GM19238 (cell line): ENCODE measurements around the gene ZNF334.
A peak's percentile ranks its signal among the peaks of the same experiment; 100 is the strongest.

Source experiments
- DNase-seq: peaks from one replicate; pipeline ENCODE4 v3.0.0; 2011; ENCODE audit warnings: low spot score; ENCODE audit not compliant: insufficient read length

Gene ZNF334

DNA sequence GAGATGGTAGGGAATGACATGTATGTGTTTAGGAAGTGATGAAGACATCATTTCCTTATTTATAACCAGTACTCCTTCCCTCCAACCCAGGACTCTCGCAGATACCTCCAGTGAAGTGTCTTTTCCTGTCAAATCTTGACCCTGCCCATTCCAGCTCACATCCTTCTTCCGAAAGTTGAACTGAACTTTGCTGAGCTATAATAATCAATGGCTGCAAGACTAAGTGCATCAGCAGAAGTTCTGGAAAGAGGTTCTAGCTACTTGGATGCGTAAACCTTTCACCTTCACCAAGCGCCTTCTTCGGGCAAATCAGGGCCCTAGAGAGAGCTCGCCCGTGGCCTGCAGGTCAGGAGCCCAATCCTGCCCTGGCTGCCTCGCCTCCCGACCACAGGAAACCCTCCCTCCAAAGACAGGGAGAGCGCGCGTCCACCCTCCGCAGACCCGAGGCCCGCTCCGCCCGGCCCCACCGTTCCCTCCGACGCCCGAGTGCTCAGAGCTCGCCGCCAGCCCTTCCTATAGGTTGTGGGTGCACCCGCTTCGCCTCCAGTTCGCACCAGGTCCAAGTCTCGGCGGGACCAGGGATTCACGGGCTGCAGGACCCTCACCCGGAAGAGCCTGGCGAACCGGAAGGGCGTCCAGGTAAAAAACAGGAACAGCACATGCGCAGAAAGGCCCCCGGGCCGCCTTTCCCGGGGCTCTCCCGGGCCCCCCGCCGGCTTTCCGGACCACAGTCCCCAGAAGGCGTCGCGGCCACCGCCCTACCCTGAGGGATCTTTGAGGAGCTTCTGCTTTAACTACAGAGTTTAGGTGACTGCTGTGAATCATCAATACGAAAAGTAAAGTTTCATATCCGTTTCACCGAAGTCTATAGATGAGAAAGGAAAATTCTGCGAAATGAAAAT, at the start of gene ZNF334:
TSS of gene ZNF334 (minus strand) at position 617 of the 902 bp plus-strand sequence. CDS start 1,457 bp downstream, outside the sequence.
- DNase-seq: peak; percentile 56

DNA sequence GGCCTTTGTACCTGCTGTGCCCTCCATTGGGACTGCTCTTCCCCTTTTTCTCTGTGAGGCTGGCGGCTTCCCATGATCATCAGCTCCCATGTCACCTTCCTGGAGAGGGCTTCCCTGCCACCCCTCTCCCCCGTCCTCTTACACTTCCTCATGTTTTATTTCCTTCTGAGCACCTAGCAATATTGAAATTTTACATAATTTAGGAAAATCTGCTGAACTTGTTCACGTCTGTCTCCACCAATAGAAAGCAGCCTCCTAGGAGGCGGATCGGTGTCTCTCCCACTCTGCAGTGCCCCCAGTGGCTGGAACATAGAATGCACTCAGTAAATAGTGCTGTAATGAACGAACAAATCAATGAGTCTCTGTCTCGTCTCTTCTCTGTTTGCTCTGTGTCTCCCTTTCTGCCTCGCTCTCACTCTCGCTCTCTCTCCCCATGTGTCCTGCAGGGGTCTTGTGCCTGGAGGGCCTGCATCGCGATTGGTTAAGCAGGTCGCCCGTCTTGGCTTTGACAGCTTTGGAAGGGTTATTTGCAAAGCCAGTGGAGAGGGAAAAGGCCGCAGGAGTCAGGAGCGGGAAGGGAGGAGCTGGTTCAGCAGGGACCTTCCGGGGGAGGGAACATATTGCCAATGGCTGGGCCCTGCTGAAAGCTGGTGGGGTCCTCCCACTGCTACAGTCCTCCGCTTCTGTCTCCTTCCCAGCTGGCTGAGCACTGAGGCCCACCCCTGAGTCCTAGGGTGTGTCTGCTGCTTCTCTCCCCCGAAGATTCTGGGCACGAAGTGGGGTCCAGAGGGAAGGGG, 49.2 kb upstream of the ZNF334 start:
- DNase-seq: peak; percentile 75

DNA sequence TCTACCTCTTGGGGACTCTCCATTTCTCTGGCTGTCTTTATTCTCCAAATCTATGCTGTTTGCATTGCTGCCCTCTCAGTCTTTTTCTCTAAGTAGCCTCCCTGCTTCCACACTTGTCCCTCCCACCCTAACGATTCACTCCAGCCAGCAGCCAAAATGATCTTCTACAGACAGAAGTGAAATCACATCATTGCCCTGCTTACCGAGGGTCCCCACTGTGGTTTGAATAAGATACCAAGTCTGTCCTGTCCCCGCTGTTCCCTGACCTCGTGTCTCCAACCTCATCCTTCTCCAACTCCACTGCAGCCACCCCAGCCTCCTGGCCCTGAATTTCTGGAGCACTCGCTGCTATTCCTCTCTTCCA, 48.6 kb upstream of the ZNF334 start:
- DNase-seq: no peak

DNA sequence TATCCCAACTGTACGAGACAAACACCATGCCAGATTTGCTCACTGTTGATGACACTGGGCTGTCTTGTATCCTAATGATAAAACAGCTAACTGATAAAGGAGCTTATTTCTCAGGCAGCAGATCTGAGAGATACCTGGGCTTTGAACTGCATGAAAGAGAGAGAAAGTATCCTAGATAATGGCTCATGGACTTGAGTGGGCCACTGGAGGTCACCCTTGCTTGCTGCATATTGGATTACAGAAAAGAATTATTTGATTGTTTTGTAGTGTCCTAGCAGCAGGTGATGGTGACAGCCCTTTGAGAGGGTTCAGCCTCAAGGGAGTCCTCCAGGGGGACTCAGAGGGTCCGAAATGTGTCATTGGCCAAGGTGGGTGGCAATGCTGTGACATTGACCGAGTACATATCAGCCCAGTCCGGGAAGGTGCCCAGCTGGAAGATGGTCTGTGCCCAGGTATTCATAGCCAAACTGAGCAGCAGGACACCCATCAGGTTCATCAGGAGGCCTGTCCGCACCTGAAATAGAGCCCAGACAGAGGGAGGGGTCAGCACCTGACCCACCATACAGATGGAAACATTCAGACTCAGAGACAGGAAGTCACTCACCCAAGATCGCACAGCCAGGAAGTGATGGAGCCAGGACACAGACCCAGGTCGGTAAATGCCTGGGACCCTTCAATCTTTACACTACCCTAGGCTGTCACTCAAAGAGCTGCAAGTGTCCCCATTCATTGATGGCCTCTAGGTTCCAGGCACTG, 46.5 kb upstream of the ZNF334 start:
- no peak for DNase-seq

DNA sequence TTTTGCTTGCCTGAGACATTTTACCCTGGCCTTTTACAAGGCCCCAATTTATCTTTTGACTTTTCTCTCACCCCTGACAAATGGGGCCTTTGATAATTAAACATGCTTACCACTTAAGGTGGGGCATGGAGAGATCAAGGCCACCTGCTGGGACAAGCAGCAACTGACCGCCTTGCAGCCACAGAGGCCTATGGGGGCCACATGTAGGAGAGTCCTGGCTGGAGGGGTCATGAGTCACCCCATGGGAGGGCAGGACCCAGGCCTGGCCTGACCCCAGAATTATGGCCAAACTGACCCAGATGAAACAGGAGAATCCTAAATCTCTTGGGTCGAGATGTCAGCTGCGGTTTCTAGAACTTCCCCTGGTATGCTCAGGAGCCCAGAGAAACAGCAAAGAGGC, 45.6 kb upstream of the ZNF334 start:
- no peak for DNase-seq

DNA sequence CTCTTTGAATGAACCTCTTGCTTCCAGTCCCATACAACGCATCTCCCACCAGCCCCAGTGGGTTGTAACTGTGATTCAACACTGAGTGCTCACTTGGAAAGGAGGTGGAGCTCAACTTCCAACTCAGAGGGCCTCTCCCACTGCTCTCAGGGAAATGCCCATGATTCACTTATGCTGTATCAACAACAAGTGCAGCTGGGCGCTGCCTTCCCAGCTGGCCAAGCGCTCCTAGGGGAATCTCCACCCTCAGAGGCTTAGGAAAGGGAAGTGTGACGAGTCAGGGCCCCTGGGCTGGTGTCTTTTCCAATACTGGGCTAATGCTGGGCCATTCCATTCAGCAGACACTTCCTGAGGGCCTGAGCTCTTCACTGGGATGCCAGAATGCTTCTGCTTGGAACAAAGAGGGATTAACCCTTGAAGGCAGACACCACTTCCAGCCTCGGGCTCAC, 45.2 kb upstream of the ZNF334 start:
- no peak for DNase-seq

DNA sequence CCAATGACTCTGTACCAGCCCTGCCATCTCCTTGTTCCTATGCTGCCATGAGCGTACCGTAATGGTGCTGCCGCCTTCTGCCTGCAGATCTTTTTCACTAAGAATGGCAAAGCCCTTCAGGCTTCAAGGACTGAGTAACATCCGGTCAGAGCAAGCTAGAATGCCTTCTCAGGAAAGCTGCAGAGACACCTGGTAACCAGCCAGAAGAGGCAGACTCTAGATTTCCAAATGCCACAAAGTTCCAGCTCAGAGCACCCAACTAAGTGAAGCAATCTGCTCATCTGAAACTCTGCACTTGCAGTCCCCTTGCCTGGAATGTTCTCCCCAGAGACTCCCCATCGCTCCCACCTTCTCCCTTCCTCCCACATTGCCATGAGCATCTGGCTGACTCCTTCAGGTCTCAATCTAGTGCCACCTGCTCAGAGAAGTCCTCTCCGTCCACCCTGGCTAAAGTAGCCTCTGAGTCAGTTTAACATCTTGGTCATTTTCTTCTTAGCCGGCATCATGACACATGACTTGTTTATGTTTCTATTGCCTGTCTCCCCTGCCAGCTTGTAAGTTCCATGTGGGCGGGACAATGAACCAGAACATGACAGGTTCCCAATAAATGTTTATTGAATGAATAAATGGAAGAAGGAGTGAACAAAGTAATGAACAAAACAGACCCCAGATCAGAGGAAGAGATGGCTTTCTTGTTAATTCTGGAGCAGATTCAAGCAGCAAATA, 44.0 kb upstream of the ZNF334 start:
- no peak for DNase-seq

DNA sequence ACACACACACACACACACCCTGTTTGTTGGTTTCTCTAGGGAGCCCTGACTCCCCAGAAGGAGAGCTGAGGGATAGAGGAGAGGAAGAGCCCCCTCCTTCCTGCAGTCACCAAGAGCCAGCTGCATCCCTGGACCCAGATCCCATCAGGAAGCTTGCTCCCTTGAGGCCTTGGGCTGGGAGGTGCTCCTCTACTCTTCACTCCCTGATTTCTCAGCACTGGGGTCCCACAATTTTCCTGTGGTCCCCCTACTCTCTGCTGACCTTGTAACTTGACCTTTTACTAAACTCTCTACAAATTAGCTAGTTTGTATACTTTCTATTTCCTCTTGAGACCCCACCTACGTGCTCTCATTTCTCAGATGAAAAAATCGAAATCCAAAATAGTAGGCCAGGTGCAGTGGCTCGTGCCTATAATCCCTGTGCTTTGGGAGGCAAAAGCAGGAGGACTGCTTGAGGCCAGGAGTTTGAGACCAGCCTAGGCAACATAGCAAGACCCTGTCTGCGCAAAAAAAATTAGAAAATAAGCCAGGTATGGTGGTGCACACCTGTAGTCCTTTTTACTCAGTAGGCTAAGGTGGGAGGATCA, 42.1 kb upstream of the ZNF334 start:
- no peak for DNase-seq

DNA sequence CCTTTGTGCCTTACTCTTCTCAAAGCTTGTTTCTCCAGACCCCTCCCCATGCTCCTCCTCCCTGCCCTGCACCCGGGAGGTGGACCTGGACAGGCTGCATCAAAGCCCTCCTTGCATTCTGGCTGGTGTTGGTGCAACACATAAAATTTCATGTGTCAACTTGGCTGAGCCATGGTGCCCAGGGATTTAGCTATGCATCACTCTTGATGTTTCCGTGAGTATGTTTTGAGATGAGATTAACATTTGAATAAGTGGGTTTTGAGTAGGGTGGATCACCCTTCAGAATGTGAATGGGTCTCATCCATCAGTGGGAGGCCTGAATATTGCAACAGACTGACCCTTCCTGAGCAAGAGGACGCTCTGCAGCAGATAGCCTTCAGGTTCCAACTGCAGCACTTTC, 41.5 kb upstream of the ZNF334 start:
- no peak for DNase-seq

DNA sequence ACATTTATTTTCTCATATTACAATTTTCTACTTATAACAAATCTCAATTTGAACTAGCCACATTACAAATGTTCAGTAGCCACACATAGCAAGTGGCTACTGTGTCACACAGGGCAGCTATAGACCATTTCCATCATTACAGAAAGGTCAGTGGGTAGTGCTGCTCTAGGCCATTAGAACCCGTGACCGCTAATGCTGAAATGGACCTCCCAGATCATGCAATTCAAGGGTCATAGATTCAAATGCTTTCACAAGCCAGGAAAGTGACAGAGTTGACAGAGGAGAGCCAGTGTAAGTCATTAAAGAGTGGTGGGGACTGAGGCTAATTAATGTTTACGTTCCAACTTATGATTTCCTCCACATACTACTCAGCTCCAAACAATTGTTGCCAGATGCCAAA, 40.6 kb upstream of the ZNF334 start:
- DNase-seq: no peak

DNA sequence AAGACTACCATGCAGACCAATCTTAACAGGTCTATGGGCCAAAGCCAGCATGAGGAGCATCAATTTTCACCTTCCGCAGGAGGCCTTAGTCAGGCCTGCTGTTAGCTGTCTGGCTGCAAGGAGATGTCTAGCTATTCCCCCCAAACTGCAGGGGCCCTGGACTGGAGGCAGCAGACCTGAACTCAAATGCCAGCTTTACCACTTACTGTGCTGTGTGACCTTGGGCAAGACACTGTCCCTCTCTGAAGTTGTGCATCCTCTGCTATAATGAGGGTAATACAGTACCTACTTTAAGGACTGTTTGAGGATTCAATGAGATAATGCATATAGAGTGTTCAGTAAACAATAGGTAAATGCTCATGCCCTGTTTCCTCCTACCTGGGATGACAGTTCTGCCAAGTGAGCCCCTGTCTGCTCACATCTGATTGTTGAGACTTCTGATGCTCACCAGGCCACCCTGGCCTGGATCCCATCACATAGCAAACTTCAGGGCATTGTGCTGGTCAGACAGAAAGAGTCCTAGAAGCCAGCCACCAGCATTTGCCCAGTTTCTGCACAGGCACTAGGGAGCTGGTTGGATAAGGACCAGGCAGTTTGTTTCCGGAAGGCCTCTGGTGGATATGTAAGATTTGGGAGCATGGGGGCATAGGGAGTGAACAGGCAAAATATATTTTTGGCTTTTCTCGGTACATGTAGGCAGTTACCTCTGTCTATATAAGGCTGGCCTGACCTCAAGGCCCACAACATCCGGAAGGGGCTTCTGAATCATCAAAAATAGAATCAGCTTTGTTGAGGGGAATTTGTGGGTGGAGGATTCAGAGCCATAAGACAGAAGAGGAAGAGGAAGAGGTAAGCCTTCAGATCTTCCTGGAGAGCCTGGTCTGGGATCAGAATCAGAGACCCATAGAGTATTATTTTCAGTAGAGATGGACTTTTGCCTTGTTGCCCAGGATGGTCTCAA, 39.4 kb upstream of the ZNF334 start:
- peak; percentile 53 for DNase-seq

DNA sequence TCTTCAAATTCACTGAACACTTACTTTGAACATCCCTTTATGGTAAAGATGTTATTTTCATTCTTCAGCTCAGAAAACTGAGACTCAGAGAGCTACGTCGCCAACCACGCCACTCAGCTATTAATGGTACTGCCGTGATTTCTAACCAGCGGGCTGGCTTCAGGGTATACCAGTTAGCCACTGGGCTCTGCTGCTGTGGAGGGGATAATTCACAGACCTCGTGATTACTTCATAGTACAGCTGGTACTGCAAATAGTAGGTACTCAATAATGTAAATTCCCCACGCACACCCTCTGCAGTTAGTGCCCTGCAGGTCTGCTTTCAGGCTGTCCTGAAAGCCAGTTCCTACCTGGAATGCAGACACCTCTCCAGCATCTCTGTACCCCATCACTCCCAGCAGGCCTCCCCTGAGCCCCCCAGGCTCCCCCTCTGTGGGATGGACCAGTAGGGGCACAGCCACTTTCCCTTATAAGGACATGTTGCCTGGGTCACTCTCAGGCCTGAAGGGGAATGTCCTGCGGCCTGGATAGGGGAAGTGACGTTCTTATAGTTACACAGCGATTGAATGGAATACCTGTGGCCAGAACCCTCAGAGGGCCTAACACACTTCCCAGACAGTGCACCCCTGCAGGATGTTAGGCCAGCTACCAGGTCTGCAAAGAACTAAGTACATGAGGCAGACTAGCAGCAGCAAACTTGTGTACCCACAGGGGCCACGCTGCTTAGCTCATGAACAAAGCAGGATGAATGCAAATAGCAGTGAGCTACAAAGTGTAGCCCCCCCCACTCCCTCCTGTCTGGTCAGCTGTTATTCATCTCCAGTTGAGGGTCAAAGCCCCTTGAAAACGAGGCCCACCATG, 38.4 kb upstream of the ZNF334 start:
- no peak for DNase-seq

DNA sequence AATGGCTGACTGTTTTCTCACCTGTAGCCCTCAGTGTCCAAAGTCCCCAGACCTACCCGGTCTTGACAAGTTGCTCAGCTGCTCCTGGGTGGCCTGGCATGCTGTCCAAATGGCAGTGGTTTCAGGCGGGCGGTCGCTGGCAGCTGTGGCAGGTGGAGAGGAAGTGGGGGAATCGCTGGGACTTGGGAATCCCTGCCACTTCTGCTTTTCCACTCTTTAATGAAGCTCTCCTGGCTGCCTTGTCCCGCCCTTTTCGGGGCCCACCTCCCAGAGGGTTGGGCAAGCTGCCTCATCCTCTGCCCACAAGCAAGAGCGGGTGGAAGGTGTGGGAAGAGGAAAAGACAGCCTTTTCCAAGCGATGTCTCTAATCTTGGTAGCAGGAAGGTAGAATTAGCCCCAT, 37.1 kb upstream of the ZNF334 start, which contains the start of gene OCSTAMP:
TSS of gene OCSTAMP (minus strand) at position 194 of the 400 bp plus-strand sequence. CDS start at position 100, 94 bp downstream.
- DNase-seq: no peak

DNA sequence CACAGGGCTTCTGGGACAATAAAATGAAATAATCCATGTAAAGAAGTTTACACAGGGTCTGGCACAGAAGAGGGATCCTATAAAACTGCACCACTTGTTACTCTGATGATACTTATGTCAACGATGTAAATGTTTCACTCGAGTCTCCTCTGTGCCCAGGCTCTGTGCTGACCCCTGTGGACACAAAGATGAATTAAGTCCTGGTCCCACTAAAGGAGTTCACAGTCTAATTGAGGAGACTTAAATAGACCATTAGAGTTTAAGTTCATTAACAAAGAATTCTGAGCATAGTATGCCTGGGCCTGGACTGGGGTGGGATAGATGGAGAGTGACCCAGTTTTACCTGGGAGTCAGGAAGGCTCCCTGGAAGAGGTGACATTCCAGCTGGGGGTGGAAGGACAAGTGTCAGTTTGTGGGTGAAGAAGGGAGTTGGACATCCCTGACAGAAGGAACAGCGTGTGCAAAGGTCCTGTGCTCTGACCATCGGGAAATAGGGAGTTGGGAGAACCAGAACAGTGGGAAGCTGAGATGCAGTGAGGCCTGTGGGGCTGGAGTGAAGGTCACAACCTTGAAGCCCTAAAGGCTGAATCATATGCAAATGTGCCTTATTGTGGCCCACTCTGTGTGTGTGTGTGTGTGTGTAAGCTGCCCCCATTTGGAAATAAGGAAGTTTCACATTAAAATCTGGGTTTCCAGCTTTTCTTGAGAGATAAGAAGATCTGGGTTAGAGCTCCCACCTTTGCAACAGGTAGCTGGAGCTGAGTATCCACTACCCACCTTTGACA, 36.0 kb upstream of the ZNF334 start:
- no peak for DNase-seq

DNA sequence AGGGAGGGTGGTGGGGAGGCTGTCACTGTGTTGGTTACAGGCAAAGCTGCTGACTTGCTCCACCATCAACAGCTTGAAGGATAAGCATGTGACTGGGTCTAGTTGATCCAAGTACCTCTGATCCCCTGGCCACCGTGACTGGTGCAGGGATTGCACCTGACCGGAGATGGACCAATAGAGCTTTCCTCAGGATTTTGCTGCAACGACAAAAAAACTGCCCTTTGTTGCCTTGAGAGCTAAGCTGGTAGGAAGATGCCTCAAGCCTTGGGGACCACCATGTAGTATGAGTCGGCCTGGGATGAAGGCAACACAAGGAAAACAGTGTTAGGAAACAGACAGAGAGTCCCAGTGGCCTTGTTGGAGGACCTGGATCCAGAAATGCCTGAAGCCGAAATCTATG, 35.3 kb upstream of the ZNF334 start:
- no peak for DNase-seq

DNA sequence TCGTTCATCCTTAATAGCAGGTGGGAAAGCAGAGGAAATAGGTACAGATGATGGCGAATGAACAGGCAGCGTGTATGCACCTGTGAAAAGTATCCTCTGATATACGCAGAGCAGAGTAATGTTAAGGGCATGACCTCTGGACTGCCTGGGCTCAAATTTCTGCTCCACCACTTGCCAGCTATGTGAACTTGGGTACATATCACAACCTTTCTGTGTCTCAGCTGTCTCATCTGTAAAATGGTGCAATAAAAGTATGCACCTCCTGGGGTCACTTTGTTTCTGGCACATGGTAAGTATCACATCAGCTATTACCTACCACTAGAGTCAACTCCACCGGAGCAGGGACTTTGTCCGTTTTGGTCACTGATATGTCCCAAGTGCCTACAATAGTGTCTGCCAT, 34.6 kb upstream of the ZNF334 start:
- no peak for DNase-seq

DNA sequence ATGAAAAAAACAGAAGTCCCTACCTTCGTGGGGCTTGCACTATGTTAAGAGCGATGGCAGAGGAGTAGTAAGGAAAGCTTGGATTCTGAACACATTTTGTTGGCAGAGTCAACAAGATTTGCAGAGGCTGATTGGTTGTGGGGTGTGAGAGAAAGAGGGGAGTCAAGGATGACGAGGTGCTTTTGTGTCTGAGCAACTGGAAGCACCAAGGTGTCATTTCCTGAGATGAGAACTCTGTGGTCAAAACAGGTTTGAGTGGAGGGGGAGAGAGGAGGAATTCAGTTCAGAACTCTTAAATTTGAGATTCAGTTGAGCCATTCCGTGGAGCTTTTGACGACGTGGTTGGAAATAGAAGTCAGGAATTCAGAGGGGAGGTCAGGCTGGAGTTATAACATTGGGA, 33.6 kb upstream of the ZNF334 start:
- DNase-seq: no peak

DNA sequence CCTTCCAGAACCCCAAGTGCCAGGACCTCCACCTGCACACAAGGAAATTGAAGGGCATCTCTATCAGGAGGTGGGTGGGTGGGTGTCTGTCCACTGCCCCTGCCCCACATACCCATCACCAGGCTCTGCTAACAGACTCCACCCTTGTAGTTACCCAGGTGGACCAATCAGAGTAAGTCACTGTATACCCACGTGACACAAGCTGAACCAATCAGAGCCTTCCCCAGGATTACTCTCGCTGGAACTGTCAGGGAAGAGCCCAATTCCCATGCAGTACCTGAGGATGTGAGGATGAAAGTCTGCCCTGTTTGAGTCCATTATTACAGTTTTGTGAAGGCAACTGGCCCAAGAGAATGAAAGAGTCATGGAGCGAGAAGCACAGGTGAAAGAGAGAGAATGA, 32.9 kb upstream of the ZNF334 start:
- no peak for DNase-seq
